ENCODE results near the gene PXMP4. TPM values are rescaled to one million over a fixed set of nuclear protein-coding genes. Genes with fewer than 3 reads are reported as not detected.

The PXMP4 gene
- total and polyA plus RNA-seq, 2 experiments from 2014 or later, result 9.2 to 14.9 TPM

DNA sequence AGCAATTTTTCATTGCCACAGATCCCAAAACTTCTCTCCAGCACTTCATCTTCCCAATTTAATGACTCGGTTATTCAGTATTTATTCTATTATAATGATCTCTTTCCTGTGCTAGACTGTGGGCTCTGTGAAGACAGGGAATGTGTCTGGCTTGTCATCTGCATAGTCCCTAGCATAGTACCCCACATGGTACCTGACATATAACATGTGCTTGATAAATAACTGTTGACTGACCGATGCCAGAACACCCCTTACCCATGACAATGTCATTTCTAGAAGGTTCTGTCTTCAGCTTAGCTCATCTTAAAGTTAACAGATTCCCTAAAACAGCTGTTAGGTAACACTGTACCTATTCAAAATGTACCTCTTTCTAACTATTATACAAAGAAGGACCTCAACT, 3.6 kb downstream of the PXMP4 start:
- Histone ChIP-seq H3K36me3 (no peaks in the 10 kb centered on the region), H3K9me3 (ENCODE audit: low read depth) (no peaks in the 10 kb centered on the region), H3K4me3 (no peak overlapping the region), H3K4me1 (ENCODE audit: low read depth) (no peaks in the 10 kb centered on the region), H3K27me3 (no peaks in the 10 kb centered on the region), H3K27ac (no peak overlapping the region)
- DNase-seq (ENCODE audit: low read depth in 1 of 2, low spot score in 1 of 2), result no peak
- TF ChIP-seq, protein P1, sequence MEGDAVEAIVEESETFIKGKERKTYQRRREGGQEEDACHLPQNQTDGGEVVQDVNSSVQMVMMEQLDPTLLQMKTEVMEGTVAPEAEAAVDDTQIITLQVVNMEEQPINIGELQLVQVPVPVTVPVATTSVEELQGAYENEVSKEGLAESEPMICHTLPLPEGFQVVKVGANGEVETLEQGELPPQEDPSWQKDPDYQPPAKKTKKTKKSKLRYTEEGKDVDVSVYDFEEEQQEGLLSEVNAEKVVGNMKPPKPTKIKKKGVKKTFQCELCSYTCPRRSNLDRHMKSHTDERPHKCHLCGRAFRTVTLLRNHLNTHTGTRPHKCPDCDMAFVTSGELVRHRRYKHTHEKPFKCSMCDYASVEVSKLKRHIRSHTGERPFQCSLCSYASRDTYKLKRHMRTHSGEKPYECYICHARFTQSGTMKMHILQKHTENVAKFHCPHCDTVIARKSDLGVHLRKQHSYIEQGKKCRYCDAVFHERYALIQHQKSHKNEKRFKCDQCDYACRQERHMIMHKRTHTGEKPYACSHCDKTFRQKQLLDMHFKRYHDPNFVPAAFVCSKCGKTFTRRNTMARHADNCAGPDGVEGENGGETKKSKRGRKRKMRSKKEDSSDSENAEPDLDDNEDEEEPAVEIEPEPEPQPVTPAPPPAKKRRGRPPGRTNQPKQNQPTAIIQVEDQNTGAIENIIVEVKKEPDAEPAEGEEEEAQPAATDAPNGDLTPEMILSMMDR (IDR thresholded peaks at IDR 0.05; ENCODE audit: low read depth, low read length), result no peak

DNA sequence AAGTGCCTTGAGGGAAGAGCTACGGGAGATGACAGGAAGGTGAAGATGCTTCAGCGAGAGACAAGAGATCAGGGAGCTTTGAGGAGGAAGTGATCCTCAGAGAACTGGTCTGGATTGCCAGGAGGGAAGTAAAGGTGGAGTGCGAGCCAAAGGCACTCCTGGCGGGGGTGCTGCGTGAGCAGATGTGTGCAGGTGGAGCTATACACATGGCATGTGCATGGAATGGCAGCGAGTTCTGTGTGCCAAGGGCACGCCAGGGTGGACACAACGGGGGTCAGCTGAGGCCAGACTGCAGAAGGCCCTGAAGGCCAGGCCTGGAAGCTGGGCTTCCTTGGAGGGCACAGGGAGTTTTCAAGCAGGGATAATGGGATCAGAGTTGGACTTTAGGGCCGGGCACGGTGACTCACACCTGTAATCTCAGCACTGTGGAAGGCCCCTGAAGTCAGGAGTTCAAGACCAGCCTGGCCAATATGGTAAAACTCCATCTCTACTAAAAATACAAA, 6.2 kb downstream of the PXMP4 start:
- no peak overlapping the region for H3K27ac ChIP-seq
- no peaks in the 10 kb centered on the region for H3K4me1 ChIP-seq (ENCODE audit: low read depth)
- TF ChIP-seq, protein P1 (IDR thresholded peaks at IDR 0.05; ENCODE audit: low read depth, low read length), result no peak
- H3K36me3 ChIP-seq, result no peaks in the 10 kb centered on the region
- H3K4me3 ChIP-seq, result no peak overlapping the region
- no peak for DNase-seq (ENCODE audit: low read depth in 1 of 2, low spot score in 1 of 2)
- H3K27me3 ChIP-seq, result no peaks in the 10 kb centered on the region
- H3K9me3 ChIP-seq (ENCODE audit: low read depth), result no peaks in the 10 kb centered on the region

DNA sequence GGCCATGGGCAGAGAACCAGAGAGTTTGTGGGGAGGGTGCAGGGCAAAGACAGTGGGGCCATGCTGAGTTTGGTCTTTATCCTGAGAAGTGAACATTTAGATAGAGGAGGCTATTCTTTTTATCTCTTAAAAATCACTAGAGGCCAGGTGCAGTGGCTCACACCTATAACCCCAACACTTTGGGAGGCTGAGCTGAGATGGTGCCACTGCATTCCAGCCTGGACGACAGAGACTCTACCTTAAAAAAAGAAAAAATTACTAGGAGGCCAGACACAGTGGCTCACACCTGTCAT, 8.7 kb downstream of the PXMP4 start:
- H3K4me3 ChIP-seq, result no peak overlapping the region
- H3K27ac ChIP-seq, result no peak overlapping the region
- TF ChIP-seq, protein P1 (IDR thresholded peaks at IDR 0.05; ENCODE audit: low read depth, low read length), result no peak
- no peaks in the 10 kb centered on the region for H3K27me3 ChIP-seq
- no peak for DNase-seq (ENCODE audit: low read depth in 1 of 2, low spot score in 1 of 2)
- H3K36me3 ChIP-seq, result no peaks in the 10 kb centered on the region
- H3K9me3 ChIP-seq (ENCODE audit: low read depth), result no peaks in the 10 kb centered on the region
- H3K4me1 ChIP-seq (ENCODE audit: low read depth), result no peaks in the 10 kb centered on the region

DNA sequence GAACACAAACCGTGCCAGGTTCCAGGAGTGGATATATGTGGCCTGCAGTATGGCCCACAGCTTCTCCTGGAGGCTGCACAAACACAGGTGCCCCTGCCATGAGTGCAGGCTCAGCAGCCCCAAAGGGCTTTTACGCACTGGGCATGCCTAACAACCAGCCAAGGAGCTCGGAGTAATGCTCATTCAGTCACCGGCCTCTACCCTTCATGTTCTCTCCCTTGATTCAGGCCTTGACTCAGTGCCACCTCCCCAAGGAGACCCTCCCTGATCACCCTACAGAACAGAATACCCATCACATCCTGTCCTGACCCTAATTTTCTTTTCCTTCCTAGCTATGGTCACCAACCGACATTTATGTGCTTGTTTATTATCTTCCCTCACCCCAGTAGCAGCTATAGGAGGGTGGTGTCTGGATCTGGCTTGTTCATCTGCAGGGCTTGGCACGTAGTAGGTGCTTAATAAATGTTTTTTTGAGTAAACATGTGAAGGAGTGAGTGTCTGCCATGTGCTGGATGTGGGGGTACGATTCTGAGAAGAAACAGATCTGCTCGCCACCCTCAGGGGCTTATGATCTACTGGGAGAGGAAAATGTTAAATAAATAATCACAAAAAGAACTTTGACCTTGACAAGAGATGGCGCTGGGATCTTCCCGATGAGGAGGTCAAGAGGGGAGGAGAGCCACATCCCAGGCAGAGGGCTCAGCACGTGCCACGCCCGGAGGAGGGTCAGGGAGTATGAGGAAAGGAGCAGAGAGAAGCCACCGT, 9.2 kb downstream of the PXMP4 start:
- DNase-seq (ENCODE audit: low read depth in 1 of 2, low spot score in 1 of 2), result no peak
- no peaks in the 10 kb centered on the region for H3K36me3 ChIP-seq
- H3K4me3 ChIP-seq, result no peak overlapping the region
- TF ChIP-seq, protein P1 (IDR thresholded peaks at IDR 0.05; ENCODE audit: low read depth, low read length), result no peak
- H3K4me1 ChIP-seq (ENCODE audit: low read depth), result no peaks in the 10 kb centered on the region
- H3K27me3 ChIP-seq, result no peaks in the 10 kb centered on the region
- H3K9me3 ChIP-seq (ENCODE audit: low read depth), result no peaks in the 10 kb centered on the region
- no peak overlapping the region for H3K27ac ChIP-seq

DNA sequence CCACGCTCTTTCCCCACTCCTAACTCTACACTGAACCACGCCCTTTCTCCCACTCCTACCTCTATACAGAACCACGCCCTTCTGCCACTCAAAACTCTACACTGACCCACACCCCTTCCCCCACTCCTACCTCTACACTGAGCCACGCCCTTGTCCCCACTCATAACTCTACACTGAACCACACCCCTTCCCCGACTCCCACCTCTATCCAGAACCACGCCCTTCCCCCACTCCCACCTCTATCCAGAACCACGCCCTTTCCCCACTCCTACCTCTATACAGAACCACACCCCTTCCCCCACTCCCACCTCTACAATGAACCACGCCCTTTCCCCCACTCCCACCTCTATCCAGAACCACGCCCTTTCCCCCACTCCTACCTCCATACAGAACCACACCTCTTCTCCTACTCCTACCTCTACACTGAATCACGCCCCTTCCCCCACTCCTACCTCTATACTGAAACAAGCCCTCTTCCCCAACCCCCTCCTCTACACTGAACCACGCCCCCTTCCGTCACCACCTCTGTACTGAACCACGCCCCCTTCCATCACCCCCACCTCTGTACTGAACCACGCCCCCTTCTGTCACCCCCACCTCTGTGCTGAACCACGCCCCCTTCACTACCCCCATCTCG, 10.1 kb downstream of the PXMP4 start:
- H3K27me3 ChIP-seq, result no peaks in the 10 kb centered on the region
- TF ChIP-seq, protein P1 (IDR thresholded peaks at IDR 0.05; ENCODE audit: low read depth, low read length), result no peak
- no peak for DNase-seq (ENCODE audit: low read depth in 1 of 2, low spot score in 1 of 2)
- no peaks in the 10 kb centered on the region for H3K36me3 ChIP-seq
- no peak overlapping the region for H3K4me3 ChIP-seq
- H3K27ac ChIP-seq, result no peak overlapping the region
- H3K4me1 ChIP-seq (ENCODE audit: low read depth), result no peaks in the 10 kb centered on the region
- no peaks in the 10 kb centered on the region for H3K9me3 ChIP-seq (ENCODE audit: low read depth)
